Neural progenitor cell (in vitro differentiated cells): ENCODE data around the gene CNTNAP2. TPM values are rescaled to one million over a fixed set of nuclear protein-coding genes. Genes with fewer than 3 reads are reported as not detected.

Source experiments
- DNase-seq: peaks from one replicate; pipeline ENCODE4 v3.0.0-alpha.2; 2016; ENCODE audit warnings: low spot score
- H2AFZ ChIP-seq: fragments of 200-600 bp; sonication (generic); replicated peaks from 2 replicates; pipeline ENCODE4 v1.6.1; 2016; ENCODE audit warnings: antibody characterized with exemption
- H3F3A ChIP-seq: fragments of 200-600 bp; sonication (generic); 2 replicates; pipeline ENCODE4 v1.6.1; 2016; ENCODE audit warnings: antibody characterized with exemption, low read depth
- H3K27ac ChIP-seq: fragments of 200-600 bp; sonication (generic); 2 replicates; pipeline ENCODE4 v1.5.1; 2016; ENCODE audit warnings: mild to moderate bottlenecking
- H3K27me3 ChIP-seq: fragments of 200-600 bp; sonication (generic); 2 replicates; pipeline ENCODE4 v1.6.1; 2016; ENCODE audit warnings: mild to moderate bottlenecking, moderate library complexity
- H3K36me3 ChIP-seq: fragments of 200-600 bp; sonication (generic); 2 replicates; pipeline ENCODE4 v1.5.1; 2016
- H3K4me1 ChIP-seq: fragments of 200-600 bp; sonication (generic); 2 replicates; pipeline ENCODE4 v1.6.1; 2016; ENCODE audit warnings: mixed run types
- H3K4me2 ChIP-seq: fragments of 200-600 bp; sonication (generic); 2 replicates; pipeline ENCODE4 v1.6.1; 2016
- H3K4me3 ChIP-seq: fragments of 200-600 bp; sonication (generic); 2 replicates; pipeline ENCODE4 v1.5.1; 2016
- H3K79me2 ChIP-seq: fragments of 200-600 bp; sonication (generic); 2 replicates; pipeline ENCODE4 v1.6.1; 2016; ENCODE audit warnings: low read depth
- H3K9ac ChIP-seq: fragments of 200-600 bp; sonication (generic); 2 replicates; pipeline ENCODE4 v1.6.1; 2016
- H3K9me3 ChIP-seq: fragments of 200-600 bp; sonication (generic); 2 replicates; pipeline ENCODE4 v1.5.1; 2016; ENCODE audit warnings: low read depth
- H4K20me1 ChIP-seq: fragments of 200-600 bp; sonication (generic); 2 replicates; pipeline ENCODE4 v1.6.1; 2016; ENCODE audit warnings: low read depth
- H3K27ac Mint-ChIP-seq: 3 replicates; pipeline ENCODE4 v1.8.0; 2021; ENCODE audit warnings: mixed read lengths
- H3K27me3 Mint-ChIP-seq: 2 replicates; pipeline ENCODE4 v1.8.0; 2022; ENCODE audit warnings: low read depth, mild to moderate bottlenecking, inconsistent platforms, moderate library complexity, mixed read lengths; ENCODE audit not compliant: insufficient read depth
- H3K36me3 Mint-ChIP-seq: 3 replicates; pipeline ENCODE4 v1.8.0; 2021; ENCODE audit warnings: mixed read lengths
- H3K4me1 Mint-ChIP-seq: 3 replicates; pipeline ENCODE4 v1.8.0; 2021; ENCODE audit warnings: mixed read lengths
- H3K4me3 Mint-ChIP-seq: 3 replicates; pipeline ENCODE4 v1.8.0; 2021; ENCODE audit warnings: mild to moderate bottlenecking, moderate library complexity, mixed read lengths
- H3K9me3 Mint-ChIP-seq: 3 replicates; pipeline ENCODE4 v1.8.0; 2020; ENCODE audit warnings: mixed read lengths
- CTCF ChIP-seq: fragments of 200-600 bp; sonication (generic); IDR thresholded peaks from 2 replicates; pipeline ENCODE4 v1.5.1; 2017; ENCODE audit warnings: antibody characterized with exemption, mild to moderate bottlenecking
- EZH2 ChIP-seq: fragments of 200-600 bp; sonication (generic); IDR thresholded peaks from 2 replicates; pipeline ENCODE4 v1.6.1; 2017; ENCODE audit warnings: antibody characterized with exemption, mild to moderate bottlenecking, moderate library complexity
- EZH2phosphoT487 ChIP-seq: fragments of 200-600 bp; sonication (generic); IDR thresholded peaks from 2 replicates; pipeline ENCODE4 v1.6.1; 2017; ENCODE audit warnings: antibody characterized with exemption
- total RNA-seq: library from RNA; depleted of rRNA; stranded (reverse); fragments of >200 nt; gene quantifications from 2 replicates; pipeline ENCODE4 v1.2.3, GENCODE V29; 2015; ENCODE audit warnings: low replicate concordance

The CNTNAP2 gene
- total RNA-seq, 1 donor from 2014 or later: 126 TPM

DNA sequence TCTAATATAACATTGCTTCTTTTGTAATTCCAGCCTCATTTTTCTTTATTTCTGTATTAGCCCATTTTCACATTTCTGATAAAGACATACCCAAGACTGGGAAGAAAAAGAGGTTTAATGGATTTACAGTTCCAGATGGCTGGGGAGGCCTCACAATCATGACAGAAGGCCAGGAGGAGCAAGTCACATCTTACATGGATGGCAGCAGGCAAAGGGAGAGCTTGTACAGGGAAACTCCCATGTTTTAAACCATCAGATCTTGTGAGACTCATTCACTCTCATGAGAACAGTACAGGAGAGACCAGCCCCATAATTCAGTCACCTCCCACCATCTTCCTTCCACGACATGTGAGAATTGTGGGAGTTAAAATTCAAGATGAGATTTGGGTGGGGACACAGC lies 510.3 kb downstream of the CNTNAP2 start:
- no peak for DNase-seq
- H3K4me1 Mint-ChIP-seq: no peaks in the 10 kb centered on the region
- H3K4me1 ChIP-seq: no peaks in the 10 kb centered on the region
- H3K27me3 Mint-ChIP-seq: no peaks in the 10 kb centered on the region
- no peak overlapping the region for H3K27ac ChIP-seq
- H3K79me2 ChIP-seq: no peaks in the 10 kb centered on the region
- H3K4me3 Mint-ChIP-seq: no peak overlapping the region
- TF ChIP-seq CTCF: no peak
- TF ChIP-seq EZH2phosphoT487: no peak
- TF ChIP-seq EZH2: no peak
- H3K36me3 ChIP-seq: no peaks in the 10 kb centered on the region
- no peaks in the 10 kb centered on the region for H3F3A ChIP-seq
- no peaks in the 10 kb centered on the region for H4K20me1 ChIP-seq
- no peak overlapping the region for H3K9ac ChIP-seq
- H3K27me3 ChIP-seq: no peaks in the 10 kb centered on the region
- no peak overlapping the region for H3K27ac Mint-ChIP-seq
- H3K4me2 ChIP-seq: no peak overlapping the region
- H3K36me3 Mint-ChIP-seq: no peaks in the 10 kb centered on the region
- H3K9me3 Mint-ChIP-seq: no peaks in the 10 kb centered on the region
- no peaks in the 10 kb centered on the region for H3K9me3 ChIP-seq
- H2AFZ ChIP-seq: no peak overlapping the region
- H3K4me3 ChIP-seq: no peak overlapping the region

- H3K27ac ChIP-seq: peak overlapping the region; percentile 67
- no peaks in the 10 kb centered on the region for H3K9me3 Mint-ChIP-seq
- H3K27me3 ChIP-seq: no peaks in the 10 kb centered on the region
- TF ChIP-seq EZH2phosphoT487 (no peak), CTCF (no peak), EZH2 (no peak)
- H3K4me1 ChIP-seq: peaks cover 15% of the 10 kb centered on the region
- no peaks in the 10 kb centered on the region for H3K36me3 ChIP-seq
- H2AFZ ChIP-seq: peak overlapping the region; percentile 74
- DNase-seq: peak; percentile 63
- H3K27ac Mint-ChIP-seq: no peak overlapping the region
- peaks cover 11% of the 10 kb centered on the region for H3F3A ChIP-seq
- no peak overlapping the region for H3K4me3 ChIP-seq
- H3K4me3 Mint-ChIP-seq: no peak overlapping the region
- H3K79me2 ChIP-seq: no peaks in the 10 kb centered on the region
- no peaks in the 10 kb centered on the region for H4K20me1 ChIP-seq
- peaks cover 11% of the 10 kb centered on the region for H3K4me1 Mint-ChIP-seq
- H3K9ac ChIP-seq: no peak overlapping the region
- peak overlapping the region; percentile 63 for H3K4me2 ChIP-seq
- no peaks in the 10 kb centered on the region for H3K9me3 ChIP-seq
- no peaks in the 10 kb centered on the region for H3K36me3 Mint-ChIP-seq
- H3K27me3 Mint-ChIP-seq: no peaks in the 10 kb centered on the region
Measured at GRCh38 chr7:146635205-146636032, 518.8 kb downstream of the CNTNAP2 start.

DNA sequence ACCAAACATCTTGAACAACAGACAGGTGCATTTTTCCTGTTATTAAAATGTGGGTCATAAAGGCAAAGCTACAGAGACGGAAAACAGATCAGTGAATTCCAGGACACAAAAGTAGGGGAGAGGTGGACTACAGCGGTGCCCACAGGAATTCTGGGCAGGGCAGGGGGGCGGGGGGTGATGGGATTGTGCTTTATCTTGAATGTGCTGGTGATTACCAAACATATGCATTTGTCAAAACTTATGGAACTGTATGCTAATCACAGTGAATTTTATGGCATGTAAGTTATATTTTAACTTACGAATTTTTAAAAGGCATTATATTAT lies 519.4 kb downstream of the CNTNAP2 start:
- Histone ChIP-seq H2AFZ (no peak overlapping the region), H3K36me3 (no peaks in the 10 kb centered on the region), H3K4me2 (peak overlapping the region; percentile 63), H3K27me3 (no peaks in the 10 kb centered on the region), H3K9me3 (no peaks in the 10 kb centered on the region), H3K9ac (no peak overlapping the region), H3K4me1 (peaks cover 15% of the 10 kb centered on the region), H3K79me2 (no peaks in the 10 kb centered on the region), H3F3A (peaks cover 11% of the 10 kb centered on the region), H3K27ac (peak overlapping the region; percentile 67), H3K4me3 (no peak overlapping the region), H4K20me1 (no peaks in the 10 kb centered on the region)
- Mint-ChIP-seq H3K27ac (no peak overlapping the region), H3K36me3 (no peaks in the 10 kb centered on the region), H3K9me3 (no peaks in the 10 kb centered on the region), H3K4me3 (no peak overlapping the region), H3K4me1 (peaks cover 11% of the 10 kb centered on the region), H3K27me3 (no peaks in the 10 kb centered on the region)
- no peak for DNase-seq
- no peak for TF ChIP-seq EZH2
- no peak for TF ChIP-seq CTCF
- TF ChIP-seq EZH2phosphoT487: no peak
